Small intestine (tissue), 7 donors: ENCODE results near the gene FKBP14. TPM values are rescaled to one million over a fixed set of nuclear protein-coding genes. Genes with fewer than 3 reads are reported as not detected.
A peak's percentile ranks its signal among the peaks of the same experiment; 100 is the strongest.

Experiments
- DNase-seq, 2 donors: peaks; one replicate each; pipeline versions ENCODE4 v3.0.0 to v3.0.0-alpha.2; 2013
- FAIRE-seq: peaks from 2 replicates; lab custom pipeline; 2012; peaks lifted over from hg19 to GRCh38; lab: Jason Lieb, UNC
- H3K27ac ChIP-seq, 3 donors: one replicate each; pipeline ENCODE4 v1.5.1; 2013; ENCODE audit warnings: low read length in 2 of 3, mild to moderate bottlenecking in 2 of 3, control low read depth in 1 of 3, inconsistent platforms in 1 of 3, low read depth in 1 of 3, moderate library complexity in 1 of 3
- H3K27me3 ChIP-seq, 3 donors: one replicate each; pipeline ENCODE4 v1.6.1; 2013; ENCODE audit warnings: low read length in 3 of 3, inconsistent platforms in 1 of 3; ENCODE audit not compliant: control insufficient read depth in 3 of 3, insufficient read depth in 3 of 3
- H3K36me3 ChIP-seq, 3 donors: one replicate each; pipeline ENCODE4 v1.6.1; 2013; ENCODE audit warnings: low read length in 3 of 3, inconsistent platforms in 1 of 3, low read depth in 1 of 3, mild to moderate bottlenecking in 1 of 3, moderate library complexity in 1 of 3; ENCODE audit not compliant: control insufficient read depth in 3 of 3, insufficient read depth in 2 of 3
- H3K4me1 ChIP-seq, 3 donors: one replicate each; pipeline ENCODE4 v1.6.1; 2013; ENCODE audit warnings: low read length in 2 of 3, inconsistent platforms in 1 of 3, low read depth in 1 of 3, mild to moderate bottlenecking in 1 of 3, moderate library complexity in 1 of 3; ENCODE audit not compliant: control insufficient read depth in 3 of 3, insufficient read depth in 2 of 3
- H3K4me3 ChIP-seq, 3 donors: one replicate each; pipeline ENCODE4 v1.5.1; 2013; ENCODE audit warnings: low read length in 3 of 3, control low read depth in 1 of 3, inconsistent platforms in 1 of 3, low read depth in 1 of 3, mild to moderate bottlenecking in 1 of 3, moderate library complexity in 1 of 3
- H3K9me3 ChIP-seq, 2 donors: one replicate each; pipeline ENCODE4 v1.6.1; 2013; ENCODE audit warnings: low read depth in 1 of 2, low read length in 1 of 2; ENCODE audit not compliant: control insufficient read depth in 2 of 2, insufficient read depth in 1 of 2
- WGBS, 3 donors: extraction: QIAGEN DNeasy Blood & Tissue Kit; methylation state at CpG; one replicate each; pipeline ENCODE4 v1.1.7; 2013; 5-methylcytosine and 5-hydroxymethylcytosine counted together
- polyA plus RNA-seq, 4 donors: library from polyadenylated mRNA; stranded (reverse) in 3 of 4; unstranded in 1 of 4; fragments of 200-250 nt in 3 of 4; fragments of 120-200 nt in 1 of 4; gene quantifications; one replicate each; pipeline versions ENCODE4 v1.2.1 to v1.2.3, GENCODE V29; 2013
- donor health status: healthy with polysubstance abuse.
- donor health status: control.
- donor health status: control.
- donor health status: Bipolar disorder and iron deficiency.
- donor health status: healthy.

Gene FKBP14
- polyA plus RNA-seq, 4 donors, result 0.45 to 11.1 (median 1.8) TPM

DNA sequence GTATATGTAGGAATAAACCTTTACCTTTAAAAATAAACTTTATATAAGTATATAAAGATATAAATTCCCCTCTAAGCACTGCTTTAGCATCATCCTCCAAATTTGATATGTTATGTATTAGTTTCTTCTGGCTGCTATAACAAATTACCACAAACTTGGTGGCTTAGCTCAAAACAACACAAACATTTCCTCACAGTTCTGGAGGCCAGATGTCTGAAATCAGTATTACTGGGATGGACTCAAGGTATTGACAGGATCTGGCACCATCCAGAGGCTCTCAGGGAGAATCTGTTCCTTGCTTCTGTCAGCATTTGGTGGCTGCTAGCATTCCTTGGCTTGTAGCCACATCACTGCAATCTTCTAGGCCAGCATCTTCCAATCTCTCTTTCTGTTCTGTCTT lies 30.2 kb downstream of the FKBP14 start:
- Histone ChIP-seq H3K4me3 (no peak overlapping the region), H3K4me1 (no peaks in the 10 kb centered on the region), H3K27me3 (peaks cover 0 to 5% (median 0%) of the 10 kb centered on the region in 3 donors), H3K27ac (no peak overlapping the region), H3K36me3 (no peaks in the 10 kb centered on the region), H3K9me3 (peaks cover 0 to 10% of the 10 kb centered on the region in 2 donors)
- DNase-seq, result no peak
- no peak for FAIRE-seq

DNA sequence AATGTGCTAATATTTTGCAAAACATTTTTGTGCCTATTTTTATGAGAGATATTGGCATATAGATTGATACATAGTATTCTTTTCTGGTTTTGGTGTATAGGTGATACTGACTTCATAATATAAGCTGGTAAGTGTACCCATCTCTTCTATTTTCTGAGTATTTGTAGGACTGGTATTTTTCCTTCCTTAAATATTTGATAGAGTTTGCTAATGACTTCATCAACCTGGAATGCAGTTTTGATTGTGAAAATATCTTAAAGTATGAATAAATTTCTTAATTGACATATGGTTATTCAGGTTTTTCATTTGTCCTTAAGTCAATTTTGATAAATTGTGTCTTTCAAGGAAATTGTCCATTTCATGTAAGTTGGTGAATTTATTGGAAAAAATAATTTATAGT lies 30.9 kb downstream of the FKBP14 start:
- no peaks in the 10 kb centered on the region for H3K4me1 ChIP-seq
- no peak for DNase-seq
- peaks cover 0 to 10% of the 10 kb centered on the region in 2 donors for H3K9me3 ChIP-seq
- FAIRE-seq, result no peak
- no peak overlapping the region for H3K27ac ChIP-seq
- no peak overlapping the region for H3K4me3 ChIP-seq
- no peaks in the 10 kb centered on the region for H3K36me3 ChIP-seq
- H3K27me3 ChIP-seq, result peaks cover 0 to 5% (median 0%) of the 10 kb centered on the region in 3 donors

DNA sequence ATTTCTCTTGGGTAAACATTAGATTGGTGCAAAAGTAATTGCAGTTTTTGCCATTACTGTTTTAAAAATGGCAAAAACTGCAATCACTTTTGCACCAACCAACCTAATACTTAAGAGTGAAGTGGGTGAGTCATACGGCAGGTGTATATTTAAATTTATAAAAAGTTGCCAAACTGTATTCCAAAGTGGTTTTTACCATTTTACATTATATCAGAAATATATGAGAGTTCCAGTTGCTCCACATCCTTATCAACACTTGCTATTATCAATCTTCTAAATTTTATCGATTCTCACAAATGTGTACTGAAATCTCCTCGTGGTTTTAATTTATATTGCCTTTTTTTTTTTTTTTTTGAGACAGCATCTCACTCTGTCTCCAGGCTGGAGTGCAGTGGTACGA lies 33.4 kb downstream of the FKBP14 start:
- DNase-seq (no peak), FAIRE-seq (no peak)
- Histone ChIP-seq H3K27ac (no peak overlapping the region), H3K9me3 (peaks cover 0 to 10% of the 10 kb centered on the region in 2 donors), H3K4me1 (peaks cover 0 to 5% (median 4%) of the 10 kb centered on the region in 3 donors), H3K27me3 (peaks cover 0 to 10% (median 3%) of the 10 kb centered on the region in 3 donors), H3K36me3 (no peaks in the 10 kb centered on the region), H3K4me3 (no peak overlapping the region)
- 83 to 89% (median 86%) methylated on average over 4 of the region's 4 CpGs for WGBS, 3 donors

DNA sequence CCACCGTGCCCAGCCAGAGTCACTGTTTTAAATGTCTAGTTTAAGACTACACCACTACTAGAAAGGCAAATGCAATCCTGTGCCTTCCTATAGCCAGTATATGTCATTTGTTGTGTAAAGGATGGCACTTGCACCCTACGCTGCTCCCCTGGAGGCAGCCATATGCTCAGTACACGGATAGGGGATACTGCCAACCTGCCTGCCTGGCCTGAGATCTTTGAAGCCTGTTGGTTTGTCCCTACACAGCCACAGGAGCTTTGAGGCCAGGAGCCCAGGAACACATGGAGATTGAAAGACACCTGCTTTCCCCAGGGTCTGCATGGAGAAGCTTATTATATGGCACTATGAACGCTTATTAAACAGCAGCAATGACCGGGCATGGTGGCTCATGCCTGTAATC lies 34.6 kb downstream of the FKBP14 start:
- no peaks in the 10 kb centered on the region for H3K36me3 ChIP-seq
- FAIRE-seq, result no peak
- peaks cover 0 to 10% of the 10 kb centered on the region in 2 donors for H3K9me3 ChIP-seq
- peaks cover 0 to 5% (median 4%) of the 10 kb centered on the region in 3 donors for H3K4me1 ChIP-seq
- no peak overlapping the region for H3K27ac ChIP-seq
- H3K27me3 ChIP-seq, result peaks cover 0 to 10% (median 3%) of the 10 kb centered on the region in 3 donors
- WGBS, 3 donors, result 94 to 100% (median 97%) methylated on average over 5 of the region's 5 CpGs
- H3K4me3 ChIP-seq, result no peak overlapping the region
- DNase-seq, result no peak

DNA sequence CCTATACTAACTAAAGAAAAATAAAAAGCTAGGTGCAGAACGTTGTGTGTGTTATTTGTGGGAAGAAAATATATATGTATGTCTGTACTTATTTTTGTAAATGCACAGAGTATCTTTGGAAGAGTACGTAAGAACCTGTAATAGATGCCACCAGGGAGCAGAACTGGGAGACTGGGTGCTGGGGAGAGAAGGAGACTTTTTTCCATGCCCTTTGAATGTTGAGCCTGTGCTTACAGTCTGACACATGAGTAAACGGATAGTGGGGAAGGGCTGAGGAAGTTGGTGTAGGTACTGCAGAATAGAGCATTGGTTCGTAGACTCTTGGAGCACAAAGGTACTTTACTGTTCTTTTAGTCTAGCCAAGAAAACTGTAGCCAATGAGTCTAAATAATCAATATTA lies 35.6 kb downstream of the FKBP14 start:
- no peak for FAIRE-seq
- peaks cover 0 to 7% of the 10 kb centered on the region in 2 donors for H3K9me3 ChIP-seq
- DNase-seq, result no peak
- no peaks in the 10 kb centered on the region for H3K36me3 ChIP-seq
- peaks cover 0 to 5% (median 4%) of the 10 kb centered on the region in 3 donors for H3K4me1 ChIP-seq
- H3K4me3 ChIP-seq, result no peak overlapping the region
- WGBS, 3 donors, result 65 to 85% (median 70%) methylated on average over 4 of the region's 4 CpGs
- H3K27ac ChIP-seq, result no peak overlapping the region
- H3K27me3 ChIP-seq, result peaks cover 0 to 10% (median 3%) of the 10 kb centered on the region in 3 donors

DNA sequence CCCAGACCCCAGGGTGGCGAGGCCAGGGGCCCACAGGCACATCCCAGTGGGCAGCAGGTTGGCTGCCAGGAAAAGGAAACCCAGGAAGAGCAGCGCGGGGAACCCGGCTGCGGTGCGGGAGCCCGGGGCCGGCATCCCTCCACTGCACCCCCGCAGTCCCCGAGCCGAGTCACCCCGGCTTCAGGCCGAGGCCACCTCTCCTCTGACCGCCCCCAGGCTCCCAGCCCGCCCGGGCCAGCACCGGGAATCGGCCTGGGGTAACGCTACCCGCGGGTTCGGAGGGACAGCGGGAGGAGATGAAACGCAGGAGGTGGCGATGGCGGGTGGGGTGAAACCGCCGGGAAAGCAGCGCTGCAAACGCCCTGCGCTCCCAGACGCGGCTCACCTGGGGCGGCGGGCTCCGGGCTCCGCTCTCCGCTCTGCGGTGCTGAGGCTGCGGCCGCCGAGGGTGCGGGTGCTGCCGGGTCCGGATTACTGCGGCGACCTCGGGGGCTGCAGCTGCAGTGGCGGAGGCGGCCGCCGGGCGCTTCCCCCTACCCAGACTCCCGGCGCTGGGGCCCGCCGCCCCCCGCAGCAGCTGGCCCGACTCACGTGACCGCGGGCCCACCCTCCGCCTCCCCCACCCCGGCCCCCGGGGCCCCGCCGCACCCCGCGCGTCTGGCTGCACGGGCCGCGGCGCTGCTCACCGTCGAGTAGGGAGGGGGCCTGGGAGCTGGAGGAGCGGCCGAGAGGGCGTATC lies 37.1 kb downstream of the FKBP14 start, which contains the start of gene SCRN1:
Gene SCRN1 (minus strand): TSS at position 545 of the 739 bp plus-strand sequence. CDS start 20,734 bp downstream, outside the sequence.
- DNase-seq (peak; percentile 22 to 78), FAIRE-seq (no peak)
- peaks cover 0 to 5% (median 4%) of the 10 kb centered on the region in 3 donors for H3K4me1 ChIP-seq
- peak within 1 kb of the TSS; percentile 79 to 83 (median 82) for H3K4me3 ChIP-seq
- 1 to 2% (median 1%) methylated on average over 54 to 79 of the region's 79 CpGs for WGBS, 3 donors
- peak within 1 kb of the TSS; percentile 57 to 86 (median 79) for H3K27ac ChIP-seq
- H3K9me3 ChIP-seq, result peaks cover 0 to 7% of the 10 kb centered on the region in 2 donors
- no peaks in the 10 kb centered on the region for H3K36me3 ChIP-seq
- peaks cover 0 to 10% (median 3%) of the 10 kb centered on the region in 3 donors for H3K27me3 ChIP-seq

DNA sequence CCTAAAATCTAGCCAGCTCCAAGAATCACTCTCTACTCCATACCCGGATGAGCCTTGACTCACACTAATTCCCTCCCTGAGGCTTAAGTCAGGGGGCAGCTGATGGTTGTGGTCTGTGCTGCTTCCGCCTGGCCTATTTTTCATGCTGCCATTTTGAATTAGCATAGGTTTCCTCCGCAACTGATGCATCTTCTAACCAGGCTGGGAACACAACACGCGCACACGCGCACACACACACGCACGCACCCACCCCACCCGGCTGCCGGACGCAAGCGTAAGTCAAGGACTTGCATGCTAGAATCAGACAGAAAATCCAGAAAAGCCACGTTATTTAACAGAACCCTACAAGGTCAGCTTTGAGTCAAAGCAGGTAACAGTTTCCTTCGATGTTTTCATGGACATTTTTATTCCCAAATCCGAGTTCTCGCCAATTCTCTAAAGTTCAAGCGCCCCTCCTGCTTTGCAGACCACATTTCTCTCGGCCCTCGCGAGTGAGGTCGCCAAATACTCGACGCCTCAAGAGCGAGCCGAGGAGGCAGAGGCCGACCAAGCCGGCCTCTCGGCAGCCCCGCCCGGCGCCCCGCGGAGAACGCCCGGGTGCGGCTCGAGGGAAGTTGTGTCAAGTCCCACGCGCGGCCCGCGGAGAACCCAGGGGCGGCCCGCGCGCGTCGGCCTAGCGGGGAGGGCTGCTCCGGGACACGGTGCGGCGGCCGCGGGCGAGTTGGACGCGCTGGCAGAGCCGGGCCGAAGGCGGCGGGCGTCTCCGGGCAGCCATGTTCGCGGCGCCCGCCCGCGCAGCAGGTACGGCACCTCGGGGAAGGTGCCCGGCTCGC lies 37.9 kb downstream of the FKBP14 start:
- H3K4me3 ChIP-seq, result peak overlapping the region; percentile 79 to 83 (median 82)
- peaks cover 0 to 6% of the 10 kb centered on the region in 2 donors for H3K9me3 ChIP-seq
- peaks cover 0 to 10% (median 3%) of the 10 kb centered on the region in 3 donors for H3K27me3 ChIP-seq
- peak overlapping the region; percentile 57 to 86 (median 79) for H3K27ac ChIP-seq
- DNase-seq, result peak; percentile 18 to 33
- FAIRE-seq, result no peak
- WGBS, 3 donors, result 13 to 17% (median 16%) methylated on average over 63 to 75 of the region's 75 CpGs
- peaks cover 0 to 5% (median 4%) of the 10 kb centered on the region in 3 donors for H3K4me1 ChIP-seq
- no peaks in the 10 kb centered on the region for H3K36me3 ChIP-seq

DNA sequence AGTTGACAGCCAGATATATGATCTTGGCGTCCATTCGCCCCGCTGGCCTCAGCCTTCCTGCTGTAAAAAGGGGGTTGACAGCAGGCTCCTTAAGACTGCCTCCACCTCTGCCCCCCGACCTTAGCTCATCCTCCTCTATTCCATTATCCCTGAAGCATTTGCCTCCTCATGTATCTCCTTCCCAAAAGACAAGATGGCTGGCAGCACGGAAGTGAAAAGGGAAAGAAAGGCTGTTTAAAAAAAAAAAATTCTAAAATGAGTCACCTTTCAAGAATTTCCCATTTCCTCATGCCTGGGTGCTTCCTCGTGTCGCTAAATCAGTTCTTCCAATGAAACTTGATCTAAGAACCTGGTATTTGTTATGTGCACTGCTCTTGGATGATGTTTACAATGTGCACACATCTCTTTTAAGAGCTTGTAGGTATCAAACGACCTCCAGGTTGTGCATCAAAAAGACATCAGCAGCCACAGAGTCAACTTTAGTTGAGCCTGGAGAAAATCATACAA lies 38.6 kb downstream of the FKBP14 start:
- H3K9me3 ChIP-seq, result peaks cover 0 to 2% of the 10 kb centered on the region in 2 donors
- H3K27me3 ChIP-seq, result peaks cover 0 to 10% (median 3%) of the 10 kb centered on the region in 3 donors
- DNase-seq, result peak in 1 of 2 donors; percentile 19
- peaks cover 0 to 5% (median 4%) of the 10 kb centered on the region in 3 donors for H3K4me1 ChIP-seq
- no peaks in the 10 kb centered on the region for H3K36me3 ChIP-seq
- no peak for FAIRE-seq
- 64 to 76% (median 74%) methylated on average over 8 of the region's 8 CpGs for WGBS, 3 donors
- H3K4me3 ChIP-seq, result no peak overlapping the region
- H3K27ac ChIP-seq, result peak overlapping the region in 2 of 3 donors; percentile 24 to 62
